Progenitor cell of endocrine pancreas (in vitro differentiated cells): ENCODE results near the gene IDH3A. TPM values are rescaled to one million over a fixed set of nuclear protein-coding genes. Genes with fewer than 3 reads are reported as not detected.

Source experiments
- DNase-seq: peaks from one replicate; pipeline ENCODE4 v3.0.0; 2021; ENCODE audit warnings: low spot score; ENCODE audit not compliant: unreplicated experiment
- H3K27ac Mint-ChIP-seq: 2 replicates; pipeline ENCODE4 v1.8.0; 2021; ENCODE audit warnings: mild to moderate bottlenecking, moderate library complexity, mixed read lengths
- H3K27me3 Mint-ChIP-seq: 2 replicates; pipeline ENCODE4 v1.8.0; 2021; ENCODE audit warnings: mixed read lengths
- H3K36me3 Mint-ChIP-seq: 2 replicates; pipeline ENCODE4 v1.8.0; 2022; ENCODE audit warnings: mixed read lengths; ENCODE audit not compliant: insufficient read depth
- H3K4me1 Mint-ChIP-seq: 2 replicates; pipeline ENCODE4 v1.8.0; 2021; ENCODE audit warnings: low read depth, mixed read lengths
- H3K4me3 Mint-ChIP-seq: 2 replicates; pipeline ENCODE4 v1.8.0; 2021; ENCODE audit warnings: low read depth, mild to moderate bottlenecking, moderate library complexity, mixed read lengths
- H3K9me3 Mint-ChIP-seq: 2 replicates; pipeline ENCODE4 v1.8.0; 2021; ENCODE audit warnings: low read depth, mixed read lengths
- total RNA-seq: library from RNA; stranded (reverse); gene quantifications from 2 replicates; pipeline ENCODE4 v1.2.1, GENCODE V29; 2021
- TF ChIP-seq, protein P1 (sequence below): fragments of 200-600 bp; sonication (generic); IDR thresholded peaks from one replicate; pipeline ENCODE4 v1.5.0; 2021; ENCODE audit warnings: antibody characterized with exemption, mild to moderate bottlenecking; ENCODE audit not compliant: unreplicated experiment

The IDH3A gene
- total RNA-seq, 1 donor from 2014 or later, result 35.4 TPM

DNA sequence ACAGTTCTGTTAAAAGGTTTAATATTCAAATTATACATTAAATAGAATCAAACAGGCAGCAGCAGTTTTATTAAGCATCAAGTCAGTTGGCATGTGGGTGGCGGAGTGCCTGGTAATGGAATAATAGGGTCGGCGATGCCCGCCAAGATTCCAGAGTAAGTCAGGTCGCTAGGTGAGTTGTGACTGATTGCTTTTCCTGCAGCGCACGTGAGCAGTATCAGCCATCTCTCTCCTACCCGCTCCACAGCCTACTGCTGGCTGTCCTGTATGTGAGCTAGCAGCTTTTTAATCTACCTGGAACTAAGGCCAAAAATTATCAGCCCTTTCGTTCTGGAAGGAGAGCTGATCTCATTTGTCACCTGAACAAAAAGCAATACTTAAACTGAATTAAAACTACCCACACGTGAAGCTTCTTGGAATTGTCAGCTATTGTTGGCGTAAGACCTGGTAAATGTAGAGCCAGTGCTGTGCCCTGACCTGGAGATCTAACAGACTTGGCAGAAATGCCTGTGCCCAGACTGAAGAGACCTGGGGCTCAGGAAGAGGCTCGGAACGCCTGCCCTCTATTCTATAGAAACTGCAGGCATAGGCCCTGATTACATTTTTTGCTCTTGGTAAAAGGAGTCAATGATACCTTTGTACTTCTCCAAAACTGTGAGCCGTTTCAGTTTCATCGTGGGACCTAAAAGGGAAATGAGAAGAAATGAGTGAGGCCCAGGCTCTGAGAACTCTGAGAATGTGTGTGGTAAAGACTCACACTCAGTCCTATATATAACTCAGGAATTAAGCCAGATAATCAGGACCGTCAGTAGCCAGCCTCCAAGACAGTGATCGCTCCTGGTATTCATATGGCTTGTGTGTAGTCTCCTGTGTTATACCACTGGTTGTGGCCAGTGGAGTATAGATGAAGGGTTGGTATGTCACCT is 21.9 kb downstream of the IDH3A start:
- Mint-ChIP-seq H3K4me3 (no peak overlapping the region), H3K27ac (no peak overlapping the region), H3K36me3 (peaks cover 21% of the 10 kb centered on the region), H3K27me3 (no peaks in the 10 kb centered on the region), H3K4me1 (no peaks in the 10 kb centered on the region), H3K9me3 (no peaks in the 10 kb centered on the region)
- DNase-seq, result no peak
- TF ChIP-seq, protein P1, sequence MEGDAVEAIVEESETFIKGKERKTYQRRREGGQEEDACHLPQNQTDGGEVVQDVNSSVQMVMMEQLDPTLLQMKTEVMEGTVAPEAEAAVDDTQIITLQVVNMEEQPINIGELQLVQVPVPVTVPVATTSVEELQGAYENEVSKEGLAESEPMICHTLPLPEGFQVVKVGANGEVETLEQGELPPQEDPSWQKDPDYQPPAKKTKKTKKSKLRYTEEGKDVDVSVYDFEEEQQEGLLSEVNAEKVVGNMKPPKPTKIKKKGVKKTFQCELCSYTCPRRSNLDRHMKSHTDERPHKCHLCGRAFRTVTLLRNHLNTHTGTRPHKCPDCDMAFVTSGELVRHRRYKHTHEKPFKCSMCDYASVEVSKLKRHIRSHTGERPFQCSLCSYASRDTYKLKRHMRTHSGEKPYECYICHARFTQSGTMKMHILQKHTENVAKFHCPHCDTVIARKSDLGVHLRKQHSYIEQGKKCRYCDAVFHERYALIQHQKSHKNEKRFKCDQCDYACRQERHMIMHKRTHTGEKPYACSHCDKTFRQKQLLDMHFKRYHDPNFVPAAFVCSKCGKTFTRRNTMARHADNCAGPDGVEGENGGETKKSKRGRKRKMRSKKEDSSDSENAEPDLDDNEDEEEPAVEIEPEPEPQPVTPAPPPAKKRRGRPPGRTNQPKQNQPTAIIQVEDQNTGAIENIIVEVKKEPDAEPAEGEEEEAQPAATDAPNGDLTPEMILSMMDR, result no peak

DNA sequence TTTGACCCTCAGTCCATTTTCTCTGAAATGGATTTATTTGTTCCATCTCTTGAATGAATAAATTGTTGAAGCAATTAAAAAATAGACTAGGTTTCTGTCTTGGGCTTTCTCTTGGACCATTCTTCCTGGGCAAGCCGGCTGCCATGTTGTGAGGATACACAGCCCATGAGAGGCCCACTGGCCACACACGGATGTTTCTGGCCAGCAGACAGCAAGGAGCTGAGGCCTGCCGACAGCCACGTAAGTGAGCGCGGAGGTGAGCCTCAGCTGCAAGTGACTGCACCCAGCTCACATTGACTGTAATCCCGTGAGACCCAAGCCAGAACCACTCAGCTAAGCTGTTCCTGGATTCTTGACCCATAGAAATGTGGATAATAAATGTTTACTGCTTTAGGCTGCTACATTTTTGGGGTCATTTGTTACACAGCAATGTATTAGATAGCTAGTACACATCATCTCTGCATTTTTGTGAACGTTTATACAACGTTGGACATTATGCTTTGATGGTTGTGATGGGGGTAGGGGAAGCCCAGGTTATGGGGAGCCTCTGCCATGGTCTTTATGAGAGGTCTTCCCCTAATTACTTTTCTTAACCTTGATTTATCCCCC is 22.8 kb downstream of the IDH3A start:
- DNase-seq, result no peak
- no peaks in the 10 kb centered on the region for H3K4me1 Mint-ChIP-seq
- no peaks in the 10 kb centered on the region for H3K9me3 Mint-ChIP-seq
- TF ChIP-seq, protein P1, result no peak
- peaks cover 19% of the 10 kb centered on the region for H3K36me3 Mint-ChIP-seq
- no peak overlapping the region for H3K27ac Mint-ChIP-seq
- H3K4me3 Mint-ChIP-seq, result no peak overlapping the region
- H3K27me3 Mint-ChIP-seq, result no peaks in the 10 kb centered on the region

DNA sequence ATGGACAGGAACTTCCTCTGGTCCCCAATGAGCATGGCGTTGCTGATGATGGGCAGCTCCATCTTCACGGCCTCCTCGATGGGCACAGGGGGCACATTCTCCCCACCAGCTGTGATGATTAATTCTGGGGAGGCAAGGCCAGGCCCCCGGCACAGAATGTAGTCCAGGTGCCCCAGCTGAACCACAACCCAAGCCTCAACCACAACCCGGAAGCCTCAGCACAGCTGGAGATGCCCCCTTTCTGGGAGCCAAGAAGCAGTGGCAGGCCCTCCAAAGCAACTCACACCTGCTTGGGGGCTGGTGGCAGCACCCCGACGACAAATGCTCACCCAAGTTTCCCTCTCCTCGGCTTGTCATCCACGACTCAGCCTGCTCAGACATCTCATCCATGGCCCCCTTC is 25.2 kb downstream of the IDH3A start:
- Mint-ChIP-seq H3K4me3 (no peak overlapping the region), H3K27ac (no peak overlapping the region), H3K9me3 (no peaks in the 10 kb centered on the region), H3K36me3 (peaks cover 12% of the 10 kb centered on the region), H3K27me3 (no peaks in the 10 kb centered on the region), H3K4me1 (no peaks in the 10 kb centered on the region)
- TF ChIP-seq, protein P1, result no peak
- DNase-seq, result no peak

DNA sequence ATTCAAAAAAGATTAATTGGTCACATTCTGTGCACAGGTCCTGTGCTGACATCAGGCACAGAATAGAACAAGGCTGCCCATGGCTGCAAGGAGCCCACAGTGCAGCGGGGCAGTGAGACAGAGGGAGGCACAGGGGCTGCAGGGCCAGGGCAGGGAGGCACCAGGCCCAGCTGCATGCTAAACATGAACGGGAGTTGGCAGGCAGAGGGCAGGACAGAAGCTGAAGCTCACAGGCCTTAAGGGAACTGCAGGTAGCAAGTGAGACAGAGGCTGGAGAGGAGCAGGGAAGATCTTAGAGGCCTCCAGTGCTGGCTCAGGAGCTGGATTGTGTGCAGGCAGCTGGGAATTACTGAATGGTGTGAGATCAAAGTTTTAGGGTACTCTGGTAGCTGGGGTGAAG is 26.2 kb downstream of the IDH3A start:
- H3K9me3 Mint-ChIP-seq, result no peaks in the 10 kb centered on the region
- H3K27me3 Mint-ChIP-seq, result no peaks in the 10 kb centered on the region
- peaks cover 10% of the 10 kb centered on the region for H3K36me3 Mint-ChIP-seq
- no peak for DNase-seq
- TF ChIP-seq, protein P1, result no peak
- H3K27ac Mint-ChIP-seq, result no peak overlapping the region
- H3K4me3 Mint-ChIP-seq, result no peak overlapping the region
- no peaks in the 10 kb centered on the region for H3K4me1 Mint-ChIP-seq

DNA sequence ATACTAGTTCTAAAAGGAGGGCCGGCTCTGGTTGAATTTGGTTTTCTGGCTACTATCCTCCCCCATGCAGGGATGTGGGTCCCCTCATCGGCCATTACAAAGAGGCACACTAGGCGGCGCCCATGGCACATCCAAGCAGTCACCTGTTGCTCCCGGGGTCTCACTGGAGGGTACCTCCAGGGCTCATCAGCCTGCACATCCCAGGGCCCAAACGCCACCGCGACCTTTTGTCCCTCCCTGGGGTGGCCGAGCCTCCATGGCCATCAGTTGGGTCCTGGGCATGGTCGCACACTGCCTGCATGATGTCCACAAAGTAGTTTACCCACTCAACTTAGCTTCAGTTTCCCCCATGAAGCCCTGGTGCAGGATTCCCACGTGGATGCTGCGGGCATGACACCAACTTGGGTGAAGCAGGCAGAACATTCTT is 28.3 kb downstream of the IDH3A start:
- H3K4me3 Mint-ChIP-seq, result no peak overlapping the region
- H3K27ac Mint-ChIP-seq, result no peak overlapping the region
- H3K36me3 Mint-ChIP-seq, result peaks cover 2% of the 10 kb centered on the region
- no peaks in the 10 kb centered on the region for H3K4me1 Mint-ChIP-seq
- no peaks in the 10 kb centered on the region for H3K27me3 Mint-ChIP-seq
- TF ChIP-seq, protein P1, result peak; percentile 75
- peak; percentile 51 for DNase-seq
- no peaks in the 10 kb centered on the region for H3K9me3 Mint-ChIP-seq
